Naive thymus-derived CD4-positive, alpha-beta T cell (primary cell): ENCODE results near the gene CREB3L1. TPM values are rescaled to one million over a fixed set of nuclear protein-coding genes. Genes with fewer than 3 reads are reported as not detected.

Experiments used
- ATAC-seq: fragments of 150-1000 bp; cut with Tn5 transposase; 2 replicates; pipeline ENCODE4 v1.10.0; 2021; ENCODE audit warnings: mild to moderate bottlenecking, moderate library complexity
- CTCF ChIA-PET: fragments of 350-600 bp; sonication (Branson Sonifier 250); formaldehyde crosslinking; loops from one replicate; lab custom pipeline; 2021; ENCODE audit warnings: antibody characterized with exemption; lab: Charles Lee
- POLR2A ChIA-PET: fragments of 350-600 bp; sonication (Branson Sonifier 250); formaldehyde crosslinking; loops from one replicate; lab custom pipeline; 2021; ENCODE audit warnings: antibody characterized with exemption, inconsistent platforms; lab: Charles Lee
- DNase-seq, 9 donors: peaks; one replicate each; pipeline versions ENCODE4 v3.0.0 to v3.0.0-alpha.2; 2020 to 2022; ENCODE audit warnings: mixed read lengths in 1 of 9
- H3K27ac ChIP-seq: one replicate; pipeline ENCODE4 v1.7.0; 2013; ENCODE audit warnings: mild to moderate bottlenecking, low read depth, low read length, moderate library complexity
- H3K27me3 ChIP-seq, 2 donors: one replicate each; pipeline ENCODE4 v1.7.0; 2013; ENCODE audit warnings: low read length in 2 of 2, mild to moderate bottlenecking in 2 of 2, moderate library complexity in 2 of 2; ENCODE audit not compliant: control insufficient read depth in 2 of 2, insufficient read depth in 2 of 2
- H3K36me3 ChIP-seq, 3 experiments: 1 replicate in 2 of 3; 2 replicates in 1 of 3; pipeline ENCODE4 v1.7.0; 2013; ENCODE audit warnings: low read length in 3 of 3, mild to moderate bottlenecking in 3 of 3, moderate library complexity in 1 of 3; ENCODE audit not compliant: insufficient read depth in 3 of 3, control insufficient read depth in 2 of 3
- H3K4me1 ChIP-seq, 2 donors: one replicate each; pipeline ENCODE4 v1.7.0; 2013; ENCODE audit warnings: low read length in 2 of 2, mild to moderate bottlenecking in 2 of 2, moderate library complexity in 1 of 2; ENCODE audit not compliant: control insufficient read depth in 2 of 2, insufficient read depth in 2 of 2
- H3K4me3 ChIP-seq: 2 replicates; pipeline ENCODE4 v1.7.0; 2013; ENCODE audit warnings: mild to moderate bottlenecking, low read length
- H3K9me3 ChIP-seq, 3 experiments: 1 replicate in 2 of 3; 2 replicates in 1 of 3; pipeline ENCODE4 v1.7.0; 2013; ENCODE audit warnings: low read length in 3 of 3; ENCODE audit not compliant: control insufficient read depth in 2 of 3
- H3K27ac Mint-ChIP-seq, 9 donors: one replicate each; pipeline ENCODE4 v1.8.0; 2020 to 2022; ENCODE audit warnings: mixed read lengths in 9 of 9, mild to moderate bottlenecking in 8 of 9, moderate library complexity in 5 of 9, inconsistent platforms in 2 of 9
- H3K27me3 Mint-ChIP-seq, 5 donors: one replicate each; pipeline ENCODE4 v1.8.0; 2021 to 2022; ENCODE audit warnings: mixed read lengths in 5 of 5, mild to moderate bottlenecking in 1 of 5
- H3K36me3 Mint-ChIP-seq, 5 donors: one replicate each; pipeline ENCODE4 v1.8.0; 2020 to 2022; ENCODE audit warnings: mixed read lengths in 5 of 5, mild to moderate bottlenecking in 3 of 5, inconsistent platforms in 1 of 5
- H3K4me1 Mint-ChIP-seq, 7 donors: one replicate each; pipeline ENCODE4 v1.8.0; 2020 to 2022; ENCODE audit warnings: mixed read lengths in 7 of 7, mild to moderate bottlenecking in 3 of 7, inconsistent platforms in 1 of 7
- H3K4me3 Mint-ChIP-seq, 10 donors: one replicate each; pipeline ENCODE4 v1.8.0; 2020 to 2022; ENCODE audit warnings: mild to moderate bottlenecking in 10 of 10, mixed read lengths in 10 of 10, moderate library complexity in 6 of 10, inconsistent platforms in 2 of 10
- H3K9me3 Mint-ChIP-seq, 11 donors: one replicate each; pipeline ENCODE4 v1.8.0; 2020 to 2022; ENCODE audit warnings: mixed read lengths in 11 of 11, mild to moderate bottlenecking in 4 of 11, inconsistent platforms in 1 of 11, moderate library complexity in 1 of 11
- intact Hi-C, 2 donors: fragments of 100-400 bp; cut with micrococcal nuclease; formaldehyde crosslinking; loops; one replicate each; pipeline ENCODE4 v1.15.1; 2023
- polyA plus RNA-seq, 2 donors: library from polyadenylated mRNA; unstranded; fragments of 300-500 nt; fragmentation: Illumina TruSeq; gene quantifications; one replicate each; pipeline ENCODE4 v1.2.3, GENCODE V29; 2021
- total RNA-seq, 6 experiments: library from RNA in 5 of 6; stranded (reverse) in 5 of 6; gene quantifications; 1 replicate in 5 of 6; 2 replicates in 1 of 6; pipeline ENCODE4 v1.2.3 and lab custom pipeline; 2021 to 2026

Gene CREB3L1
- total and polyA plus RNA-seq, 7 experiments from 2014 or later = not detected

DNA sequence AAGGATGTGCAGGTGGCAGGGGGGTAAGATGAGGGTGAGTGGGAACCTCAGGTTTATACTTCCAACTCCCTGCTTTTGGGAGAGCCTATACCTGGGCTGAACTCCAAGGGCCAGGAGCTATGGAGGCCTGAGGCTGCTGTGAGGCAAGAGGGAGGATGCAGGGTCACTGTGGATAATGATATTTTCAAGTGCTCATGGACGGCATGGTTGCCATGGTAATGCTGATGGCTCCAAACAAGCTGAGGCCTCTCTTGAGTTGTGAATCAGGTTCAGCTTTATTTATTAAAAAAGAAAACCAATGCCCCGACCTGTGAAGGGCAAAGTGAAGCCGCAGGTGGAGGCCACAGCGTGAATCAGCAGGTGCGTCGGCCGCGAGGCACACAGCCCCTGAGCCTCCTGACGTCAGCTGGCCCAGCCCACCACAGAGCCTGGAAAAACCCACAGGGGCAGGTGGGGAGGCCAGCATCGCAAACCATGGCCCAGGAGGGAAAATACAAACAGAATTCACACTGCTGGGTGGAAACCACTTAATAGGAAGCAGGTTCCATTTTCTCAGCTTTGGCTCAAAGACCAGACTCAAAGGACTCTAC is 17.4 kb upstream of the CREB3L1 start:
- H3K36me3 Mint-ChIP-seq = no peaks in the 10 kb centered on the region
- intact Hi-C loops = no loop called here
- no peak overlapping the region for H3K4me3 Mint-ChIP-seq
- Histone ChIP-seq H3K9me3 (no peaks in the 10 kb centered on the region), H3K27ac (no peak overlapping the region), H3K4me3 (no peak overlapping the region), H3K36me3 (no peaks in the 10 kb centered on the region), H3K27me3 (no peaks in the 10 kb centered on the region), H3K4me1 (no peaks in the 10 kb centered on the region)
- peaks cover 0 to 6% (median 0%) of the 10 kb centered on the region in 5 donors for H3K27me3 Mint-ChIP-seq
- no peaks in the 10 kb centered on the region for H3K9me3 Mint-ChIP-seq
- DNase-seq = no peak
- H3K4me1 Mint-ChIP-seq = no peaks in the 10 kb centered on the region
- no peak for ATAC-seq
- CTCF ChIA-PET = interaction anchor here (1.0 kb wide), 1 partner anchor 20 kb away, joined by 3 read pairs; no protein-coding TSS in a partner anchor
- POLR2A ChIA-PET = interaction anchor here (0.6 to 0.9 kb wide), 2 partner anchors 10 to 1318 kb away, joined by 3 read pairs; no protein-coding TSS in a partner anchor
- no peak overlapping the region for H3K27ac Mint-ChIP-seq

DNA sequence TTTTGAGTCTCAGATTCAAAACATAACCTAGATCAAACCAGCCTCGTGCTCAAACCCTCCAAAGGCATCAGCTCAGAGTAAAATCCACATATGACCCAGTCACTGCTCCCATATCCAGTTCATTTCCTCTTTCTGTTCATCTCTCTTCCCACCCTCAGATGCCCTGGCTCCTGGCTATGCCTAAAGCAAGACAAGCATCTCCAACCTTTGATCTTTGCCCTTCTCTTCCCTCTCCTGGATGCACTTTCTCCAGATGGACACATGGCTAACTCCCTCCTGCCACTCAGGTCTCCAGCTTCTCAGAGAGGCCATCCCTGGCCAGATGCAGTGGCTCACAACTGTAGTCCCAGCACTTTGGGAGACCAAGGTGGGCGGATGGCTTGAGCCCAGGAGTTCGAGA is 14.3 kb upstream of the CREB3L1 start:
- H3K9me3 Mint-ChIP-seq = no peaks in the 10 kb centered on the region
- CTCF ChIA-PET = no interaction called here

GRCh38 chr11:46264030-46264429 is 13.4 kb upstream of the CREB3L1 start:
- intact Hi-C loops = no loop called here
- Histone ChIP-seq H3K4me3 (no peak overlapping the region), H3K27me3 (no peaks in the 10 kb centered on the region), H3K27ac (no peak overlapping the region), H3K36me3 (no peaks in the 10 kb centered on the region), H3K9me3 (no peaks in the 10 kb centered on the region), H3K4me1 (no peaks in the 10 kb centered on the region)
- Mint-ChIP-seq H3K27ac (peak overlapping the region in 1 of 9 donors; percentile 12), H3K27me3 (peaks cover 0 to 6% (median 3%) of the 10 kb centered on the region in 5 donors), H3K9me3 (no peaks in the 10 kb centered on the region), H3K4me3 (no peak overlapping the region), H3K36me3 (no peaks in the 10 kb centered on the region), H3K4me1 (no peaks in the 10 kb centered on the region)
- DNase-seq = no peak
- ChIA-PET CTCF (no interaction called here), POLR2A (no interaction called here)
- no peak for ATAC-seq

More for the DNA sequence above, 14.3 kb upstream of the CREB3L1 start:
- Mint-ChIP-seq H3K4me1 (no peaks in the 10 kb centered on the region), H3K36me3 (no peaks in the 10 kb centered on the region), H3K27me3 (peaks cover 0 to 6% (median 3%) of the 10 kb centered on the region in 5 donors), H3K4me3 (no peak overlapping the region), H3K27ac (no peak overlapping the region)
- ATAC-seq (no peak), DNase-seq (no peak)
- Histone ChIP-seq H3K9me3 (no peaks in the 10 kb centered on the region), H3K27me3 (no peaks in the 10 kb centered on the region), H3K4me1 (no peaks in the 10 kb centered on the region), H3K4me3 (no peak overlapping the region), H3K27ac (no peak overlapping the region), H3K36me3 (no peaks in the 10 kb centered on the region)
- intact Hi-C loops = no loop called here
- POLR2A ChIA-PET = no interaction called here

GRCh38 chr11:46264976-46265375 is 12.5 kb upstream of the CREB3L1 start:
- POLR2A ChIA-PET = no interaction called here

DNA sequence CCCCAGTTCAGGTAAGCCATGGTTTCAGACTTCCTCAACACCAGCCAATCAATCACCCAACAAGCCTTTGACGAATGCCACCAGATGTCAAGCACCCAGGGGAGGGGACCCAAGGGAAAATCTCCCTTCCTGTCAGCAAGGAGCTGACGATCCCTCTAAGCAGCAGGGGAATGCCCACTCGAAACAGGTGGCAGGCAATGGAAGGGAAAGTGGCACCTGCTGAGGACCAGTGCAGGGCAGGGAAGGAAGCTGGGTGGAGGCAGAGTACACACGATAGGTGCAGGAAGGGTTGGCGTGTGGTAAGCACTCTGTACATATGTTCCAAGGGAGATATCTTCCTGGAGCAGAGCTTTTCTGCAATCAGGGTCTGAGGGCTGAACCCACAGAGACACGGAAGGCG is 11.7 kb upstream of the CREB3L1 start:
- ATAC-seq = no peak
- CTCF ChIA-PET = no interaction called here
- POLR2A ChIA-PET = no interaction called here
- Histone ChIP-seq H3K27ac (no peak overlapping the region), H3K9me3 (no peaks in the 10 kb centered on the region), H3K4me3 (no peak overlapping the region), H3K36me3 (no peaks in the 10 kb centered on the region), H3K4me1 (no peaks in the 10 kb centered on the region), H3K27me3 (no peaks in the 10 kb centered on the region)
- no peak overlapping the region for H3K27ac Mint-ChIP-seq
- H3K36me3 Mint-ChIP-seq = no peaks in the 10 kb centered on the region
- intact Hi-C loops = no loop called here
- DNase-seq = no peak
- H3K4me3 Mint-ChIP-seq = no peak overlapping the region
- peaks cover 0 to 9% (median 3%) of the 10 kb centered on the region in 5 donors for H3K27me3 Mint-ChIP-seq
- H3K4me1 Mint-ChIP-seq = no peaks in the 10 kb centered on the region
- H3K9me3 Mint-ChIP-seq = no peaks in the 10 kb centered on the region

More at GRCh38 chr11:46264976-46265375, 12.5 kb upstream of the CREB3L1 start:
- ATAC-seq (no peak), DNase-seq (no peak)
- Mint-ChIP-seq H3K4me3 (no peak overlapping the region), H3K4me1 (no peaks in the 10 kb centered on the region), H3K27me3 (peaks cover 0 to 9% (median 3%) of the 10 kb centered on the region in 5 donors), H3K36me3 (no peaks in the 10 kb centered on the region), H3K9me3 (no peaks in the 10 kb centered on the region), H3K27ac (no peak overlapping the region)
- no peaks in the 10 kb centered on the region for H3K9me3 ChIP-seq
- H3K27me3 ChIP-seq = no peaks in the 10 kb centered on the region
- H3K27ac ChIP-seq = no peak overlapping the region
- H3K4me3 ChIP-seq = no peak overlapping the region
- H3K36me3 ChIP-seq = no peaks in the 10 kb centered on the region
- H3K4me1 ChIP-seq = no peaks in the 10 kb centered on the region
- intact Hi-C loops = no loop called here
- CTCF ChIA-PET = no interaction called here

- no peaks in the 10 kb centered on the region for H3K4me1 ChIP-seq
- no peak overlapping the region for H3K27ac ChIP-seq
- Mint-ChIP-seq H3K36me3 (no peaks in the 10 kb centered on the region), H3K27me3 (peaks cover 0 to 17% (median 3%) of the 10 kb centered on the region in 5 donors), H3K4me3 (no peak overlapping the region), H3K4me1 (peaks cover 4 to 6% (median 5%) of the 10 kb centered on the region in 7 donors), H3K9me3 (no peaks in the 10 kb centered on the region), H3K27ac (no peak overlapping the region)
- no peaks in the 10 kb centered on the region for H3K9me3 ChIP-seq
- ChIA-PET CTCF (no interaction called here), POLR2A (no interaction called here)
- H3K36me3 ChIP-seq = no peaks in the 10 kb centered on the region
- DNase-seq (no peak), ATAC-seq (no peak)
- no peak overlapping the region for H3K4me3 ChIP-seq
- H3K27me3 ChIP-seq = no peaks in the 10 kb centered on the region
- intact Hi-C loops = no loop called here
Observed at GRCh38 chr11:46267930-46268329, 9.5 kb upstream of the CREB3L1 start.

DNA sequence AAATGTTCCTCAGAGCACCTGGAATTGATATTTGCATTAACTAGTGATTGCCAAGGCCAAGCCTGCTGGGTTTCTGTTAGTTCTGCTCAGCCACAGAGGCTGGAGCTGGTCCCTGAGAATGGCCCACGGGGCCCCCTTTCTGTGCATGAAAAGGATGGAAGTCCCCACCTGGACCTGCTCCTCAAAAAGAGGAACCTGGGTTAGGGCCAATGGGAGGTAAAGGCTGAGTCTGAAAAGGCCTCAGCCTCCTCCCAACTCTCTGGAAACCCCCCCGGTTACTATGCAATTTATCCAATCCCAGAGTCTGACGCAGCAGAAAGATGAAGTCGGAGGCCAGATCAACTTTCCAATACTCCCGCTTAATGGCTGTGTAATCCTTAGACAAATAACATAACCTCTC is 6.8 kb upstream of the CREB3L1 start:
- DNase-seq = no peak
- H3K4me3 Mint-ChIP-seq = no peak overlapping the region
- no peak overlapping the region for H3K27ac Mint-ChIP-seq
- H3K36me3 ChIP-seq = no peaks in the 10 kb centered on the region
- POLR2A ChIA-PET = interaction anchor here (0.7 kb wide), 1 partner anchor 355 kb away, joined by 3 read pairs; no protein-coding TSS in a partner anchor
- CTCF ChIA-PET = interaction anchor here (0.6 kb wide), 1 partner anchor 30 kb away, joined by 3 read pairs; no protein-coding TSS in a partner anchor
- intact Hi-C loops = no loop called here
- H3K9me3 Mint-ChIP-seq = no peaks in the 10 kb centered on the region
- H3K4me1 ChIP-seq = no peaks in the 10 kb centered on the region
- peaks cover 0 to 19% (median 0%) of the 10 kb centered on the region in 5 donors for H3K27me3 Mint-ChIP-seq
- H3K4me1 Mint-ChIP-seq = peaks cover 4 to 7% (median 5%) of the 10 kb centered on the region in 7 donors
- no peaks in the 10 kb centered on the region for H3K36me3 Mint-ChIP-seq
- ATAC-seq = no peak
- H3K27ac ChIP-seq = no peak overlapping the region
- H3K4me3 ChIP-seq = no peak overlapping the region
- H3K27me3 ChIP-seq = no peaks in the 10 kb centered on the region
- no peaks in the 10 kb centered on the region for H3K9me3 ChIP-seq
